Endometrium (tissue), 2 donors: ENCODE data around the gene ZMAT1.
"Not testable (repeated sequence)": the region's sequence is repeated elsewhere in the genome, so short reads cannot be mapped to it uniquely, and the experiment has no call there.

Experiments used
- FAIRE-seq: peaks from 2 replicates; lab custom pipeline; 2012; peaks lifted over from hg19 to GRCh38; lab: Jason Lieb, UNC
- donor health status: control.
- donor health status: control.

ZMAT1 gene

DNA sequence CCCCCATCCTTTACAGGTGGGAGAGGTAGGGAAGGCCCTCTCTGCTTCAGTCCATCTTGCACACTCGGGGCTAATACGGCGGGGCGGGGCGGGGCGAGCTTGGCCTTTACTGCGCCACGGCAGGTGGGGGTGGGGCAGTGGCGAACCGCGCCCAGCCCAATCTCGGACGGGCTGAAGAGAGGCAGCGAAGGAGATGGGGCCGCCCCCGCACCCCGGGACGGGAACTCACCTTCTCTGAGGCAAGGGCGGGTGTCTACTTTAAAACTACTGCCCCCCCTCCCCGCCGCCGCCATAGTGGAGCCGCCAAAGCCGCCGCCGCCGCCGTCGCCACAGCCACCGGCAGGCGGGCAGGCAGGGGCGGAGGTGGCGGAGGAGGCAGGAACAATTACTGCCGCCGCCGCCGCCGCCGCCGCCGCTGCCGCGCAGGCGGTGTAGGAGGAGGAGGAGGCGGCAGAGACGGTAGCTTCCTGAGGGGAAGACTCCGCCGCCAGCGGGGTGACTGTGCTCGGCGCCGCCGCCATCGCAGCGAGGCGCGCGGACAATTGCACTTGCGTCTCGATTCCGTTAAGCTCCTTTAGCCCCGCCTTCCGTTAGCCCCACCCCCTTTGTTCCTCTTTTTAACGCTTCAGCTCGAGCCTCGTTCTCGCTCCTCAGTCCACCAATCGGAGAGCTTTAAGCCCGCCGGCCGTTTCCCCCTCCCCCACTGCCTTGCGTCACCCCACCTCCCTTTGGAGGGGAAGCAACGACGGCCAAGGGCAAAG, at the start of gene ZMAT1:
Gene ZMAT1, minus strand, starts transcription at position 540 of the 761 bp plus-strand sequence. Its CDS starts 19 bp downstream, at position 521.
- no peak for FAIRE-seq

- no peak for FAIRE-seq
These were observed 45.3 kb upstream of the ZMAT1 start for GRCh38 chrX:101977106-101977505.

DNA sequence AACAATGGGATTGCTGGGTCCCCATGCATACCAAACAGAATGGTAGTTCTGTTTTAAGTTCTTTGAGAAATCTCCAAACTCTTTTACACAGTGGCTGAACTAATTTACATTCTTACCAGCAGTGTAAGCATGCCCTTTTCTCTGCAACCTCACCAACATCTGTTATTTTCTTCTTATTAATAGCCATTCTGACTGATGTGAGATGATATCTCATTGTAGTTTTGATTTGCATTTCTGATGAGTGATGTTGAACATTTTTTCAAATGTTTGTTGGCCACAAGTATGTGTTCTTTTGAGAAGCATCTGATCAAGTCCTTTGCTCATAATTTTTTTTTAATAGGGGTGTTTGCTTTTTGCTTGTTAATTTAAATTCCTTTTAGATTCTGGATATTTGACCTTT, 41.2 kb upstream of the ZMAT1 start:
- FAIRE-seq, result no peak

DNA sequence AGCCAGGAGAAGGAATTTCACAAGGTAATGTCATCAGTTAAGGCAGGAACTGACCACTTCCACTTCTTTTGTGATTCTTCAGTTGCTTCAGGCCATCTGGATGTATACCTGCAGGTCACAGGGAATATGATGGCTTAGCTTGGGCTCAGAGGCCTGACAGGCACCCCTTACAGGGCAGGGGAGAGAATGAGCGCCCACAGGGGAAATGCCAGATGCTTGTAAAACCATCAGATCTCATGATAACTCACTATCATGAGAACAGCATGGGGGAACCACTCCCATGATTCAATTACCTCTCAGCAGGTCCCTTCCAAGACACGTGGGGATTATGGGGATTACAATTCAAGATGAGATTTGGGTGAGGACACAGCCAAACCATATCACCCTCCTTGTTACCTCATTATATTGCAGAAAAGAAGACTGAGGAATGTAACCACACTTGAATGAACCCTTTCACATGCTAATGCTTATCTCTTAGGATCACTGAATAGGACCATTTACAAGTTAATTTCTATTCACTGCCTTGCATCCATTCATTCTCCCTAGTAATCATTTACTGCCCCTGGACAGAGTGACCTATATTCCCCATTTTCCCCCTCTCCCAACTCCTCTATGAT, 33.2 kb upstream of the ZMAT1 start:
- FAIRE-seq, result not testable (repeated sequence)

DNA sequence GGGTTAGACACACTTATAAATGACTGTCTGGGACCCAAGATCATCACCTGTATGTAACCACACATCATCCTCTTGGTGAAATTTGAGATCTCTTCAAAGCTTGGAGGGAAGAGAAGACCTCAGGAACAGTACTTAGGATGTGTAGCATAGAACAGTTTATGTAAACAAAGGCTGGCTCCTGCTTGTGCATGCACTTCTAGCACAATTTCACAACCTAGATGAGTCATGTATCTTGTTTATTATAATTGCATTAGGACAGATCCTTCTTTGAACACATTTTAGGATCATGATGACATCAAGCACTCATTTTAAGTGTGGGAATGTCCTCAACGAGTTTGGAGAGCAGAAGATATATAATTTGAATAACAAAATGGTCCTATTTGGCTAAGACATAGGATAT, 26.3 kb upstream of the ZMAT1 start:
- FAIRE-seq, result no peak

DNA sequence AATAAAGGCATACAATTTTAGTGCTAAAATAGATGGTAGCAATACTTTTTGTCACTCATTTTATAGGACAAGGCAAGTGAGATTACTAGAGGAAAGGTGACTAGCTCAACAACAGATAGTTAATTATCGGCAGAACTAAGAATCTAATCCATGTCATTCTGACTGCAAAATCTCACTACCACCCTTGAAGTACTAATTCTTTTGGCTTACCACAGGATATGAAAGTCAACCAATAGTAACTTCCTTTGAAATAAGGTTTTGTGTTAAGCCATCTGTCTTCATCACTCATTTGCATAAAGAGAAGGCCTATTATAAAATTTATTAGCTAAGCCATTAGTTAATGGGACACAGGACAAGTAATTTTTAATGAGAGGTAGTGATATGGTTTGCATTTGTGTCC, 25.3 kb upstream of the ZMAT1 start:
- FAIRE-seq, result no peak

DNA sequence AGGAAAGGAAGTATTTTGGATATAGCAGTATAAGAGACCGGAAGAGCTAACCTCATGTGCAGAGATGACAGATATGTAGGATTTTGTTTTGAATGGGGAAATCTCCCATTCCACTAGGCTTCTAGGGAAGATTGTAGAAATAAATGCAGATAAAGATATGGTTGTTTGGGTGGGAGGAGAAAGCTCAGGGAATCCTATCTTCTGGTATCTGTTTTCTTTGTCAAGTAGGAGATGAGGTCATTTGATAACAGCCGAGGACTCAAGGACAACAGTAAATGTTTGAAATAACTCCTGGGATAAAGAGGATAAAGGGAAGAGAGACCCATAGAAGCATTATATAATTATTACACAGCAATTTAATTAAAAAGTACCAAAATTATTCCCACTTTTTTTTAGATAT, 24.7 kb upstream of the ZMAT1 start:
- FAIRE-seq, result no peak

GRCh38 chrX:101950581-101950980, 18.8 kb upstream of the ZMAT1 start:
- no peak for FAIRE-seq

- FAIRE-seq, result no peak
These were observed 383 bp upstream of the ZMAT1 start for GRCh38 chrX:101932249-101932570.

- no peak for FAIRE-seq
These were observed 715 bp downstream of the ZMAT1 start for GRCh38 chrX:101931136-101931487.

DNA sequence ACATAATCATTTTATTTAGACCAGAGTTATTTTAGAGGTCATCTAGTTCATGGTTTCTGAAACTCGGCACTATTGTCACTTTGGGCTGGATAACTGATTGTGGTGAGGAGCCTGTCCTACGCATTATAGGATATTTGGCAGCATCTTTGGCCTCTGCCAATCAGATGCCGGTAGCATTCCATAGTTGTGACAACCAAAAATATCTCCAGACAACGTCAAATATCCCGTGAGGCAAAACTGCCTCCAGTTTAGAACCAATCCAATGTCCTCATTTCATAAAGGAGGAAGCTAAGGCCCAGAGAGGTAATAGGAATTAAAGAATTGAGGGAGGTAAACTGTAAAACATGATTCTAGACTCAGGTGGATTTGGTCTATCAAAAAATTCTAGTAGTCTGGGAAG, 6.1 kb downstream of the ZMAT1 start:
- no peak for FAIRE-seq

- FAIRE-seq, result no peak
These were observed 13.1 kb downstream of the ZMAT1 start for GRCh38 chrX:101918751-101919150.

DNA sequence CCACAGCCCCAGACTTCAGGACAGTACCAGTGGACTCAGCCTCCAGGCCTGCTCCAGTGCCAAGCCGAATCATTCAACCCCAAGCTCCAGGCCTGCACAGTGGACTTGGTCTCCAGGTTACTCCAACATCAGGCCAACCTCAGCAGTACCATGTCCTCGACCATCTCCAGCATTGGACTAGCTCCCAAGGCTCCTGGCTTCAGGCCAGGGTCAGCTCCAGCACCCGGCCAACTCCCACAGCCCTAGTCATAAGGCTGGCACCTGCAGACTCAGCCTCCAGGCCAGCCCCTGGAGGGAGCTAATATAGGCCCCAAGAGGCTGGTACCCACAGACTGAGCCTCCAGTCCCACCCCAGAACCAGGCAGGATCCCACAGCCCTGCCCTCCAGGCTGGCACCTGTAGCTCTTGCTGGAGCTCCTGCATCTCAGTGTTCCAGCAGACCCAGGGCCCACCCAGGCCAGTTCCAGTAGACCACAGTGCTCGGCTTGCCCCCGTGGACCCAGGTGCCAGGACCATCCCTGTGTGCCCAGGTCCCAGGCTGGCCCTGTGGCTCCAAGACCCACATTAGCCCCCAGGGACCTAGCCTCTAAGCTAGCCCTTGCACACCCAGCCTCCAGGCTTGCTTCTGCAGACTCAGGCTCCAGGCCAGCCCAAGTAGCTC, 25.6 kb downstream of the ZMAT1 start:
- FAIRE-seq, result no peak

GRCh38 chrX:101904996-101905395, 26.8 kb downstream of the ZMAT1 start:
- no peak for FAIRE-seq
